CD1c-positive myeloid dendritic cell (primary cell): Measurements from ENCODE around the gene INO80.
"Not testable (repeated sequence)": the region's sequence is repeated elsewhere in the genome, so short reads cannot be mapped to it uniquely, and the experiment has no call there.

Source experiments
- DNase-seq: peaks from one replicate; pipeline ENCODE4 v3.0.0-alpha.2; 2016; ENCODE audit errors: extremely low spot score

The INO80 gene

GRCh38 chr15:41121951-41122350, 5.9 kb upstream of the INO80 start:
- DNase-seq = no peak

DNA sequence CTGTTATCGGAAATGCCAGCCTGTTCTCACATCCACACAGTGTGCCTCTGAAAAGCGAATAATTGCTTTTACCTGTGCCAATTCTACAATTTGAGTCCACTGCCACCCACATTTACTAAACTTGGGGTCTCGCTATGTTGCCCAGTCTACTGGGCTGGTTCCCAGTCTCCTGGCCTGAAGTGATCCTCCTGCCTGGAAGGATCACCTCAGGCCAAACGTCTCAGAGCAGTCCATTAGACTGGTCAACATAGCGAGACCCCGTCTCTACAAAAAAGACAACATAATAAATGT, 827 bp upstream of the INO80 start:
- DNase-seq = no peak

- peak; percentile 84 for DNase-seq
Measured at GRCh38 chr15:41115652-41116115, 396 bp downstream of the INO80 start.

- peak; percentile 73 for DNase-seq
Measured at GRCh38 chr15:41115161-41115651, 874 bp downstream of the INO80 start.

- DNase-seq = no peak
Measured at GRCh38 chr15:41106947-41107346, 9.1 kb downstream of the INO80 start.

DNA sequence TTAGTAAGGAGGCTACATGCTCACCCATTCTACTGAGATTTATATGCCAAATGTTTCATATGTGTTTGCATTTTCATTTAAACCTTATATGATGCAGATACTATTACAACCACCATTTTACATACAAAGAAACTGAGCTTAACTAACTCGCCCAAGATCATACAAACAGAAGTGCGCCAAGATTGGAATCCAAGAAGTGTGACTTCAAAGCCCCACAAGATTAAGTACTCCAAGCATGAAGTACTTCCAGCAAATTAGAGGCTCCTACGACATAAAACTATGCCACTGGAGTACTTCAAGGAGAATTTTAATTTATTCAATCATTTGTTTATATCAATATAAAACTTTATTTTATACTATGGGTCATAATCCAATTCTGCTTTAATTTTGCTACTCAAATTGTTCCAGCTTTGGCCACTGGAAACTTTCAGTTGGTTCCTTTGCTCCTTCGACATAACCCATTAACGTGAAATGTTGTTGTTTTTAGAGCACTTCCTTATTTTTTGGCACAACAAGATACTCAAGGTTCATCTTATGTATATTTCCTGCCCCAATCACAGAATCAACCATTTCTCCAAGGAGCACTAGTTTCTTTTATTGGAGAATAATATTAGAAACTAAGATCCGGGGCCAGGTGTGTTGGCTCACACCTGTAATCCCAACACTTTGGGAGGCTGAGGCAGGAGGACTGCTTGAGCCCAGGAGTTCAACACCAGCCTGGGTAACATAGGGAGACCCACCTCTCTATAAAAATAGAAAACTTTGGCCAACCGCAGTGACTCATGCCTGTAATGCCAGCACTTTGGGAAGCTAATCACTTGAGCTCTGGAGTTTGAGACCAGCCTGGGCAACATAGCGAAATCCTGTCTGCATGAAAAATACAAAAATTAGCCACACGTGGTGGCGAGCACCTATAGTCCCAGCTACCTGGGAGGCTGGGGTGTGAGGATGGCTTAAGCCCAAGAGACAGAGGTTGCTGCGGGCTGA, 10.4 kb downstream of the INO80 start:
- DNase-seq = peak; percentile 7

DNA sequence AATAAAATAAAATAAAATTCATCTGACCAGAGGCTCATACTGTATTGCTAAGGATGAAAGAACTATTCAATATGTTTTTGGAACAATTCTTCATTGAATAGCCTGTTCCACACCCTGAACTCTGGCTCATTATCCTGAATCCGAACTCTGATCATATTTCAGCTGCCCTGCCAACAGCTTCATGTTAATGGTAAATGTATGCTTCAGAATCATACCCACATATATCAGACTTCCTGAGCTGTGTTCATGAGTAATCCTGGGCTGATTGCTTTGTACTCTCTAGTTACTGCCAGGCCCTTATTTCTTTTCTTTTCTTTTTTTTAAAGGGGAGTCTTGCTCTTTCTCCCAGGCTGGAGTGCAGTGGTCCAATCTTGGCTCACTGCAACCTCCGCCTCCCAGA, 11.8 kb downstream of the INO80 start:
- DNase-seq = no peak

DNA sequence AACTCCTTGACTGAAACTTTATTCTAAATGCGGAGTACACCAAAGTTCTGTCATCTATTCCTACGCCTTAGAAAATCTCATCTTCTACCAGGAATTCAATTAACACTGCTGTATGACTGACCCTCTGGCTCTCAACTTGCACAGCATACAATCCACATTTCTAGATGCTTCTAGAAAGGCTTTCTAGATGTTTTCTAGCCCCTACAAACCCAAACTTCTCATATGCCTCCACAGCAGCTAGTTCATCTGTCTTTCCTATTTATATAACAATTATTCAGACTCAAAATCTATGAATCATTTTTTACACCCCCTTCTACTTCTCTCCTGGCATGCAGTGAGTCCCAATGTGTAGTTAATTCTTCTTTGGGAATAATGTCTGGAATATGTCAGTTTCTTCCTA, 13.2 kb downstream of the INO80 start:
- DNase-seq = no peak

GRCh38 chr15:41096178-41096577, 19.9 kb downstream of the INO80 start:
- DNase-seq = no peak

DNA sequence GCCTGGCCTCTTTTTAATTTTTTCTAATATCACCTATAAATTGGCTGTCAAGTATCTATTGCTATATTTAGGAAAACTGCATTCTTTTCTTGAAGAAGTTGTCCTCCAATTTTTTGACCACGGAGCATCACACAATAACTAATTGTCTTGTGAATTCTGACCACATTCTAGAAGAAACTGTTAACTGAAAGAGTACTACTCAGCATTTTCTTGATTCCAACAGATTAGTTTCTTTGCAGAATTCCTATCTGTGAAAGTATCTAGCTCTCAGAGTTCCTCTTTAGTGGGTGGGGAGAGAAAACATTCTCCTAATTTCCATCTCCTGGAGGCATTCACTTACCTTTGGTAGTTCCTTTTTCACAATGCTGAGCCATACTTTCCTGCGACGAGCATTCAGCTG, 31.1 kb downstream of the INO80 start:
- DNase-seq = no peak

- no peak for DNase-seq
Measured at GRCh38 chr15:41080144-41080543, 35.9 kb downstream of the INO80 start.

DNA sequence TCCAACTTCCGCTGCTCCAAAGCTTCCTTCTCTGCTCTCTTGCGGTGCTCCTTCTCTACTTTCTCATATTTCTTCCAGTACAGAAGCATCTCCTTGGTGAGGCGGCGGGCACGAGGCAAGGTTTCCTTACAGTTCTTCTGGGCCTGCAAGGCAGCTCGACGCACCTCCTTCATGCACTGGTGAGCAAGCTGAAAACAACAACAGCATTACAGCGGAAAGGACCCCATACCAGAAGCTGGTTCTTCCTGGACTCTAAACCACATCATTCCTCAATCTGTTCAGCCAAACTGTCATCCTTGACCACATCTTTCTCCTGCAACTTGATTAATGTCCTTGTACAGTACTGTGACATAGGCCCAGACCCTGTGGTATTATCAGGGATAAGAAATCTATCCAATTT, 36.4 kb downstream of the INO80 start:
- DNase-seq = no peak

GRCh38 chr15:41078879-41079278, 37.2 kb downstream of the INO80 start:
- not testable (repeated sequence) for DNase-seq

- DNase-seq = no peak
Measured at GRCh38 chr15:41078125-41078524, 38.0 kb downstream of the INO80 start.

GRCh38 chr15:41073028-41073427, 43.1 kb downstream of the INO80 start:
- no peak for DNase-seq

DNA sequence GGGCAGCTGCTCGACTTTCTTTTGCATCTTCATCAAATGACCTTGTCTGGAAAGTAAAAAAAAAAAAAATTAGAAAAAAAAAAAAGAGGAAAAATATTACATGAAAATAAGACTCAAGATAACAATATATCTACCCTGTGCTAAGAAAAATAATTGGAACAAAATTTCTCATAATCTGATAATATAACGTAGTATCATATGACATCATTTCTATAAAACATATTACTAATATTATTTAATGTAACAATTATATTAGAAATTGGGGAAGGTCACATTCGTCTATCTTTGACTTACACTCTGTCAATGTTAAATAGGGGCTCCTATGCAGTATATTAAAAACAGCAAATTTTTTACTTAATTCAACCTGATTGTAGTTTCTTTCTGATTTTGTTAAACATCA, 44.1 kb downstream of the INO80 start:
- no peak for DNase-seq

DNA sequence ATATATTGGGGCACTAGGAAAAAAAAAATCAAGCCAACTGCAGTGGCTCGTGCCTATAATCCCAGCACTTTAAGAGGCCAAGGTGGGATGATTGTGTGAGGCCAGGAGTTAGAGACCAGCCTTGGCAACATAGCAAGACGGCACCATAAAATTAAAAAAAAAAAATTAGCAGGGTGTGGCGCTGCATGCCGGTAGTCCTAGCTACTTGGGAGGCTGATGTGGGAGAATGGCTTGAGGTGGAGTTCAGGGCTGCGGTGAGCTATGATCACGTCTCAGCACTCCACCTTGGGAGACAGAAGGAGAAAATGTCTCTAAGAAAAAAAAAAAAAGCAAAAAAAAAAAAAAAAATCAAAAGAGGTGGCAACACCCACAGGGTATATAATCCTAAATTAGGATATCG, 49.6 kb downstream of the INO80 start:
- no peak for DNase-seq

DNA sequence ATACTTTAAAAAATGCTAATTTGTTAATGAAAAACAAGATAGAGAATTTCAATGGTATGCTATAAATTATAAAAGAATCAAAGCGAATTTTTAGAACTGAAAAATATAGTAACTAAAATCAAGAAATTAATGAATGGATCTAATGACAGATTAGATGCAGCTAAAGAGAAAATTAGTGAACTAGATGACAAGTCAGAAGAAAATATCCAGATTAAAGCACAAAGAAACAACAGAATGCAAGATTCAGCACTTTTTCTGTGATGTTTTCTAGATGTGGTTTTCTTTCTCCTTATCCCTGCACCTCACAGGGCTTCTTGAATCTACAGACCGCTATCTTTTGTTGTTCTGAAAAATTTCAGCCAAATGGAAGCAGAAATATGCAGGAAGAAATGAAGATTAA, 54.4 kb downstream of the INO80 start:
- no peak for DNase-seq

- DNase-seq = no peak
Measured at GRCh38 chr15:41060505-41060904, 55.6 kb downstream of the INO80 start.

DNA sequence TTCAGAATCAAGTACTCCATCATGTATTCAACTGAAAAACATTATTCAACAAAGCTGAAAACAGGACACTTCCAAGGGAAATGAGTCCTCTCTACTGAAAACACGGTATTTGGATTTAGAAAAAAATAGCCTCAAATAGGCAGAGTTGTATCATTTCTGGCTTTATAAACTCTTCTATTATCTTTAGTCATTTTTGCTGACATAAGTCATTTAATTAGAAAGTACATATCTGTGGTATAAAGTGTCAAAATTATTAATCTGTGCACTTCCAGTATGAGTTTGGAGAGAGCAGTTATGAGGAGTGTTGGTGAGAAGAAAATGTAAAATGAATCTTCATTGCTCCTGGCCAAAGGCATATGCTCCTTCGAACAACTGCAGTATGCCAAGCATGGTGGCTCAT, 59.3 kb downstream of the INO80 start:
- no peak for DNase-seq

GRCh38 chr15:41055706-41056105, 60.4 kb downstream of the INO80 start:
- DNase-seq = no peak

GRCh38 chr15:41051139-41051538, 64.9 kb downstream of the INO80 start:
- no peak for DNase-seq

DNA sequence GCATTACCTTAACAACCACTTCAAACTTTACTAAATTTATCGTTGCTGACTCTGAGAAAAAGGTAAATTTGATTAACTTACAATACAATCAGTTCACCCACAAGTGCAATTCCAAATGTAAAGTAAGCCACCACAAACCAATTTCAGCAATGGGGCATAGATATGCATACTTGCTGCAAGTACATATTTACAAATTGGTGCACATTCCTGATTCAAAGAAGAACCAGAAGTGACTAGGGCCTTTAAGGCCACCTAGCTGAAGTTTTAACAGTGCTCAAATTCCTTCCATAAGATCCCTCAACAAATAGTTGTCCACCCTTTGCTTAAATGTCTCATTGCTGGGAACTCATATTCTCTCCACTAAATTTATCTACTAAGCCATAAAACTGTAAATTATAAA, 67.2 kb downstream of the INO80 start:
- DNase-seq = no peak

DNA sequence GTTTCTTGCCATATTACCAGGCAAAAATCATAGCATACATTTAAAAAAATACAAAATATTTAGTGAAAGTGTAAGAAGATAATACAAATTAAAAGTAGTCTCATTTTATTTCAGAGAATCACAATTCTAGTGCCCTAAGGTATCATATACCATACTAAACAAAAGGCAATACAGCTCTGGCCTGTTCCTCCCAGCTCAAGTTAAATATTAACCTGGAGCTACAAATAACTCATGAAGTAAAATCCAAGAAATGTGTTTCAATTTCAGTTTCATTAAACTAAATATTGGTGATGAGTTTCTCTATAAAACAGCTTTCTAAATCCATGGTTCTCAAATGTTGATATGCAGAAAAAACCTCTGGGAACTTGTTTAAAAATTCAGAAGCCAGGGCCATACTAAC, 67.7 kb downstream of the INO80 start:
- DNase-seq = no peak
